Esophagus squamous epithelium (tissue), 5 donors: Measurements from ENCODE around the gene DPY19L3. TPM values are rescaled to one million over a fixed set of nuclear protein-coding genes. Genes with fewer than 3 reads are reported as not detected.

Experiments
- DNase-seq: peaks from one replicate; lab custom pipeline; 2025; lab: John Stamatoyannopoulos, UW
- H3K27ac ChIP-seq, 4 donors: fragments of 200-600 bp; sonication (generic); one replicate each; pipeline ENCODE4 v1.5.1; 2016 to 2019; ENCODE audit warnings: mild to moderate bottlenecking in 1 of 4
- H3K27me3 ChIP-seq, 4 donors: fragments of 200-600 bp; sonication (generic); 1 replicate in 3 of 4; 2 replicates in 1 of 4; pipeline versions ENCODE4 v1.5.1 to v1.6.0; 2017 to 2021; ENCODE audit warnings: antibody characterized with exemption in 1 of 4
- H3K36me3 ChIP-seq, 3 donors: fragments of 200-600 bp; sonication (generic); one replicate each; pipeline ENCODE4 v1.5.1; 2016 to 2019
- H3K4me1 ChIP-seq, 3 donors: fragments of 200-600 bp; sonication (generic); one replicate each; pipeline ENCODE4 v1.5.1; 2017 to 2019
- H3K4me3 ChIP-seq, 4 donors: fragments of 200-600 bp; sonication (generic); 1 replicate in 3 of 4; 2 replicates in 1 of 4; pipeline ENCODE4 v1.5.1; 2016 to 2019; ENCODE audit warnings: mild to moderate bottlenecking in 2 of 4, moderate library complexity in 1 of 4
- H3K9me3 ChIP-seq, 3 donors: fragments of 200-600 bp; sonication (generic); one replicate each; pipeline ENCODE4 v1.5.1; 2016 to 2019
- CTCF ChIP-seq, 6 experiments: fragments of 450-650 bp in 4 of 6; fragments of 200-600 bp in 2 of 6; sonication (generic) in 2 of 6; IDR thresholded peaks; one replicate each; pipeline ENCODE4 v1.5.1; 2016 to 2019; ENCODE audit warnings: antibody characterized with exemption in 6 of 6, mild to moderate bottlenecking in 4 of 6, moderate library complexity in 4 of 6
- POLR2A ChIP-seq, 4 donors: fragments of 450-650 bp; IDR thresholded peaks; one replicate each; pipeline ENCODE4 v1.6.1; 2017; ENCODE audit warnings: antibody characterized with exemption in 4 of 4, mild to moderate bottlenecking in 4 of 4, moderate library complexity in 3 of 4
- WGBS, 2 donors: methylation state at CpG; one replicate each; pipeline ENCODE4 v1.1.5; 2018; 5-methylcytosine and 5-hydroxymethylcytosine counted together
- intact Hi-C: fragments of 100-400 bp; cut with DNase I; formaldehyde crosslinking; loops from one replicate; pipeline ENCODE4 v1.15.0; 2022
- total RNA-seq, 4 donors: library from RNA; depleted of rRNA; stranded (reverse); fragments of >200 nt; gene quantifications; one replicate each; pipeline ENCODE4 v1.1.0, GENCODE V29; 2016
- donor health status: DM: yes; HTN: yes; CAD: no.

Gene DPY19L3
- total RNA-seq, 4 donors from 2014 or later, result 5.6 to 22.6 (median 16.6) TPM

- no peak overlapping the region for H3K27ac ChIP-seq
- peaks cover 10 to 30% (median 10%) of the 10 kb centered on the region in 3 donors for H3K4me1 ChIP-seq
- intact Hi-C loops, result no loop called here
- no peak overlapping the region for H3K4me3 ChIP-seq
- WGBS, 2 donors, result 81 to 84% methylated on average over 5 of the region's 5 CpGs
- DNase-seq, result no peak
- H3K27me3 ChIP-seq, result no peaks in the 10 kb centered on the region
- no peaks in the 10 kb centered on the region for H3K9me3 ChIP-seq
- H3K36me3 ChIP-seq, result no peaks in the 10 kb centered on the region
- no peak for TF ChIP-seq CTCF (IDR thresholded peaks at IDR 0.05)
- no peak for TF ChIP-seq POLR2A (IDR thresholded peaks at IDR 0.05)
These were observed 2.1 kb upstream of the DPY19L3 start for GRCh38 chr19:32403291-32403995.

GRCh38 chr19:32404213-32404932, 1.2 kb upstream of the DPY19L3 start:
- intact Hi-C loops, result no loop called here
- no peaks in the 10 kb centered on the region for H3K9me3 ChIP-seq
- H3K4me1 ChIP-seq, result peaks cover 10 to 30% (median 10%) of the 10 kb centered on the region in 3 donors
- H3K27me3 ChIP-seq, result no peaks in the 10 kb centered on the region
- WGBS, 2 donors, result 72 to 76% methylated on average over 20 of the region's 20 CpGs
- peaks cover 0 to 8% (median 0%) of the 10 kb centered on the region in 3 donors for H3K36me3 ChIP-seq
- peak overlapping the region; percentile 99 to 100 (median 99) for H3K27ac ChIP-seq
- no peak for DNase-seq
- H3K4me3 ChIP-seq, result peak overlapping the region; percentile 89 to 98 (median 94)
- TF ChIP-seq CTCF (IDR thresholded peaks at IDR 0.05) (no peak), POLR2A (IDR thresholded peaks at IDR 0.05) (no peak)

GRCh38 chr19:32404933-32405430, 588 bp upstream of the DPY19L3 start:
- intact Hi-C loops, result no loop called here
- H3K9me3 ChIP-seq, result no peaks in the 10 kb centered on the region
- no peak for TF ChIP-seq POLR2A (IDR thresholded peaks at IDR 0.05)
- no peak for TF ChIP-seq CTCF (IDR thresholded peaks at IDR 0.05)
- peaks cover 0 to 14% (median 0%) of the 10 kb centered on the region in 3 donors for H3K36me3 ChIP-seq
- peak overlapping the region; percentile 89 to 98 (median 94) for H3K4me3 ChIP-seq
- no peaks in the 10 kb centered on the region for H3K27me3 ChIP-seq
- peak overlapping the region; percentile 99 to 100 (median 99) for H3K27ac ChIP-seq
- 1 to 4% methylated on average over 6 to 11 of the region's 36 CpGs for WGBS, 2 donors
- peaks cover 10 to 30% (median 10%) of the 10 kb centered on the region in 3 donors for H3K4me1 ChIP-seq
- no peak for DNase-seq

- H3K36me3 ChIP-seq, result peaks cover 0 to 28% (median 0%) of the 10 kb centered on the region in 3 donors
- intact Hi-C loops, result no loop called here
- no peaks in the 10 kb centered on the region for H3K9me3 ChIP-seq
- H3K4me1 ChIP-seq, result peaks cover 10 to 30% (median 10%) of the 10 kb centered on the region in 3 donors
- peak in 1 of 6 experiments; percentile 9 for TF ChIP-seq CTCF (IDR thresholded peaks at IDR 0.05)
- TF ChIP-seq POLR2A (IDR thresholded peaks at IDR 0.05), result no peak
- no peaks in the 10 kb centered on the region for H3K27me3 ChIP-seq
- 7 to 18% methylated on average over 14 to 15 of the region's 33 CpGs for WGBS, 2 donors
- no peak for DNase-seq
- H3K4me3 ChIP-seq, result peak overlapping the region; percentile 89 to 98 (median 94)
- peak overlapping the region; percentile 99 to 100 (median 99) for H3K27ac ChIP-seq
These were observed 812 bp downstream of the DPY19L3 start for GRCh38 chr19:32406161-32407003.
